K562 (cell line): ENCODE data around the gene PDE4D. TPM values are rescaled to one million over a fixed set of nuclear protein-coding genes. Genes with fewer than 3 reads are reported as not detected.

Experiments
- ATAC-seq: fragments of 200-7000 bp; cut with Tn5 transposase; 3 replicates; pipeline ENCODE4 v1.9.1; 2020; ENCODE audit warnings: moderate library complexity
- BruUV-seq: library from RNA; stranded (reverse); fragments of 400-500 nt; replicated peaks from 2 replicates; lab custom pipeline; 2021; lab: Mats Ljungman, UMichigan
- CTCF ChIA-PET: fragments of 300-600 bp; formaldehyde crosslinking; extraction: SDS; loops from one replicate; lab custom pipeline; 2021; ENCODE audit warnings: low intra/inter-chr PET ratio; lab: Yijun Ruan, JAX
- POLR2A ChIA-PET: fragments of 300-600, 350-650 bp; sonication (Branson Sonifier 250); formaldehyde crosslinking; extraction: SDS; loops from one replicate; lab custom pipeline; 2021; ENCODE audit warnings: antibody characterized with exemption, inconsistent platforms; lab: Yijun Ruan, JAX
- DNase-seq, 4 experiments: peaks; one replicate each; pipeline versions ENCODE4 v3.0.0 to v3.0.0-alpha.2; 2011 to 2018; ENCODE audit warnings: low spot score in 3 of 4, mixed read lengths in 3 of 4; ENCODE audit errors: extremely low read depth in 1 of 4
- FAIRE-seq: peaks from 2 replicates; lab custom pipeline; 2011; peaks lifted over from hg19 to GRCh38; lab: Jason Lieb, UNC
- H2AFZ ChIP-seq: 2 replicates; pipeline ENCODE4 v1.6.0; 2011; ENCODE audit warnings: low read depth, low read length, control low read depth, inconsistent platforms
- H3K27ac ChIP-seq: fragments of 200-600 bp; 3 replicates; pipeline ENCODE4 v1.8.0; 2011; ENCODE audit warnings: low read depth, mild to moderate bottlenecking, control low read depth, inconsistent platforms, low read length, moderate library complexity, mixed read lengths; ENCODE audit errors: extremely low read depth
- H3K27me3 ChIP-seq, 2 experiments: fragments of 300-600 bp in 1 of 2; 2 replicates in 1 of 2; 3 replicates in 1 of 2; pipeline versions ENCODE4 v1.6.0 to v1.8.0; 2011; ENCODE audit warnings: inconsistent platforms in 2 of 2, low read length in 2 of 2, mild to moderate bottlenecking in 1 of 2, mixed read lengths in 1 of 2, moderate library complexity in 1 of 2; ENCODE audit not compliant: control insufficient read depth in 2 of 2, insufficient read depth in 2 of 2
- H3K36me3 ChIP-seq: fragments of 300-600 bp; 3 replicates; pipeline ENCODE4 v1.8.0; 2011; ENCODE audit warnings: mild to moderate bottlenecking, low read length, inconsistent platforms; ENCODE audit not compliant: control insufficient read depth, insufficient read depth
- H3K4me1 ChIP-seq, 2 experiments: fragments of 200-600 bp in 1 of 2; replicated peaks in 1 of 2; 2 replicates in 1 of 2; 3 replicates in 1 of 2; pipeline versions ENCODE4 v1.5.1 to v1.8.0; 2011; ENCODE audit warnings: inconsistent platforms in 2 of 2, low read length in 2 of 2, mild to moderate bottlenecking in 1 of 2, mixed read lengths in 1 of 2, moderate library complexity in 1 of 2; ENCODE audit not compliant: control insufficient read depth in 2 of 2, insufficient read depth in 2 of 2
- H3K4me2 ChIP-seq: 2 replicates; pipeline ENCODE4 v1.6.1; 2011; ENCODE audit warnings: low read length, control low read depth, inconsistent platforms, mixed read lengths; ENCODE audit not compliant: insufficient read depth
- H3K4me3 ChIP-seq: fragments of 200-600 bp; sonication (generic), shearing (Covaris generic); 2 replicates; pipeline ENCODE4 v1.5.1; 2016; ENCODE audit warnings: control low read depth, inconsistent platforms
- H3K79me2 ChIP-seq: fragments of 200-600 bp; 3 replicates; pipeline ENCODE4 v1.8.0; 2011; ENCODE audit warnings: low read length, inconsistent platforms; ENCODE audit not compliant: control insufficient read depth, insufficient read depth
- H3K9ac ChIP-seq, 2 experiments: 2 replicates each; pipeline versions ENCODE4 v1.6.0 to v1.6.1; 2011; ENCODE audit warnings: low read depth in 2 of 2, low read length in 2 of 2, control low read depth in 1 of 2, inconsistent platforms in 1 of 2, mild to moderate bottlenecking in 1 of 2, mixed read lengths in 1 of 2; ENCODE audit not compliant: insufficient read depth in 1 of 2
- H3K9me1 ChIP-seq: one replicate; pipeline ENCODE4 v1.6.0; 2011; ENCODE audit warnings: inconsistent platforms, mild to moderate bottlenecking, low read length, moderate library complexity; ENCODE audit not compliant: control insufficient read depth, insufficient read depth
- H3K9me3 ChIP-seq: replicated peaks from 2 replicates; pipeline ENCODE4 v1.5.1; 2011; ENCODE audit warnings: low read depth, low read length, inconsistent platforms; ENCODE audit not compliant: control insufficient read depth, insufficient read depth
- H4K20me1 ChIP-seq: replicated peaks from 2 replicates; pipeline ENCODE4 v1.6.1; 2011; ENCODE audit warnings: low read length, inconsistent platforms, mixed read lengths; ENCODE audit not compliant: control insufficient read depth, insufficient read depth
- BRD4 ChIP-seq: fragments of 200-600 bp; sonication (generic); IDR thresholded peaks from 2 replicates; pipeline ENCODE4 v1.6.1; 2017; ENCODE audit warnings: inconsistent platforms
- CBFB ChIP-seq: sonication (generic); formaldehyde crosslinking; IDR thresholded peaks from 2 replicates; pipeline ENCODE4 v1.4.0; 2020; ENCODE audit warnings: mild to moderate bottlenecking, missing genetic modification reagents
- CBX2 ChIP-seq: fragments of 200-600 bp; sonication (generic); IDR thresholded peaks from one replicate; pipeline ENCODE4 v1.6.1; 2012; ENCODE audit warnings: mild to moderate bottlenecking, low read length, inconsistent platforms; ENCODE audit not compliant: insufficient read depth, poor library complexity, severe bottlenecking
- E2F8 ChIP-seq: fragments of 450-650 bp; IDR thresholded peaks from 2 replicates; pipeline ENCODE4 v1.7.1; 2018; ENCODE audit warnings: mild to moderate bottlenecking, low read depth; ENCODE audit not compliant: partially characterized antibody
- HDAC6 ChIP-seq: IDR thresholded peaks from 2 replicates; pipeline ENCODE4 v1.6.1; 2012; ENCODE audit warnings: low read depth, mild to moderate bottlenecking, control low read depth, inconsistent platforms, low read length, moderate library complexity
- JUNB ChIP-seq: fragments of 450-650 bp; formaldehyde crosslinking; conservative IDR thresholded peaks from 2 replicates; pipeline ENCODE4 v1.4.0; 2020; ENCODE audit warnings: mild to moderate bottlenecking
- SFPQ ChIP-seq: fragments of 200-400 bp; formaldehyde crosslinking; IDR thresholded peaks from 2 replicates; pipeline ENCODE4 v1.6.1; 2017; ENCODE audit warnings: mild to moderate bottlenecking, low read depth, low read length, moderate library complexity
- SMAD2 ChIP-seq: fragments of 150-350 bp; IDR thresholded peaks from 2 replicates; pipeline ENCODE4 v1.6.1; 2014; ENCODE audit warnings: low read depth, mild to moderate bottlenecking, low read length
- ZBTB49 ChIP-seq: sonication (generic); formaldehyde crosslinking; IDR thresholded peaks from 2 replicates; pipeline ENCODE4 v1.8.0; 2022; ENCODE audit warnings: missing genetic modification reagents, mild to moderate bottlenecking, borderline replicate concordance
- ZNF165 ChIP-seq: fragments of 250-450 bp; sonication (Bioruptor Pico); IDR thresholded peaks from 2 replicates; pipeline ENCODE4 v1.4.0; 2020; ENCODE audit warnings: borderline replicate concordance
- ZNF253 ChIP-seq: fragments of 250-450 bp; sonication (Bioruptor Pico); conservative IDR thresholded peaks from 2 replicates; pipeline ENCODE4 v1.6.1; 2021; ENCODE audit warnings: mild to moderate bottlenecking
- ZNF311 ChIP-seq: fragments of 250-450 bp; sonication (Bioruptor Pico); IDR thresholded peaks from 2 replicates; pipeline ENCODE4 v1.4.0; 2020; ENCODE audit warnings: mild to moderate bottlenecking, moderate library complexity
- ZNF436 ChIP-seq: fragments of 250-450, 450-650 bp; sonication (Bioruptor Pico); formaldehyde crosslinking; IDR thresholded peaks from 2 replicates; pipeline ENCODE4 v1.7.0; 2020; ENCODE audit warnings: mild to moderate bottlenecking
- ZNF511 ChIP-seq: sonication (generic); formaldehyde crosslinking; IDR thresholded peaks from 2 replicates; pipeline ENCODE4 v1.8.0; 2022; ENCODE audit warnings: mild to moderate bottlenecking, missing genetic modification reagents
- WGBS: fragments of 100-300 bp; shearing (Covaris generic); methylation state at CpG from one replicate; pipeline ENCODE4 v1.1.6; 2016; ENCODE audit warnings: low coverage, mixed read lengths; ENCODE audit not compliant: insufficient coverage; ENCODE audit errors: missing lambda C conversion rate; 5-methylcytosine and 5-hydroxymethylcytosine counted together
- in situ Hi-C: fragments of 300-500 bp; cut with MboI; formaldehyde crosslinking; loops from 4 replicates; pipeline ENCODE4 v1.15.0; 2018; ENCODE audit warnings: inconsistent platforms, mixed read lengths
- intact Hi-C: fragments of 100-400 bp; cut with micrococcal nuclease; formaldehyde crosslinking; loops from 2 replicates; pipeline ENCODE4 v1.14.2; 2022
- polyA plus RNA-seq, 8 experiments: library from polyadenylated mRNA; depleted of rRNA in 4 of 8; stranded (reverse) in 5 of 8; unstranded in 3 of 8; fragments of >200 nt; fragmentation: Nextera tagmentation in 2 of 8; fragmentation: Illumina TruSeq in 1 of 8; extraction: Ambion mirVana in 2 of 8; extraction: Trizol in 1 of 8; gene quantifications; 2 replicates each; pipeline versions ENCODE4 v1.2.1 to v1.2.3, GENCODE V29; 2011 to 2014; ENCODE audit warnings: inconsistent platforms in 1 of 8, missing spikeins in 1 of 8
- total RNA-seq, 7 experiments: library from RNA; depleted of rRNA in 6 of 7; stranded (reverse); fragments of >200 nt in 6 of 7; fragmentation: Illumina TruSeq in 2 of 7; extraction: Trizol in 2 of 7; gene quantifications; 2 replicates each; pipeline versions ENCODE4 v1.2.1 to v1.2.3, GENCODE V29; 2011 to 2021; ENCODE audit warnings: low replicate concordance in 1 of 7

Gene PDE4D
- total and polyA plus RNA-seq, 9 of the 15 experiments (the other 6 are each of a cell fraction or from before 2014, with no cell fraction given), result 0.04 to 0.46 (median 0.13) TPM

- in situ Hi-C loops (no loop called here), intact Hi-C loops (no loop called here)
- CTCF ChIA-PET, result no interaction called here
- Histone ChIP-seq H4K20me1 (no peaks in the 10 kb centered on the region), H3K79me2 (no peaks in the 10 kb centered on the region), H3K4me2 (no peak overlapping the region), H3K27me3 (no peaks in the 10 kb centered on the region), H3K27ac (no peak overlapping the region), H3K9me3 (no peaks in the 10 kb centered on the region), H2AFZ (no peak overlapping the region), H3K4me1 (no peaks in the 10 kb centered on the region), H3K9me1 (no peaks in the 10 kb centered on the region), H3K36me3 (no peaks in the 10 kb centered on the region), H3K4me3 (no peak overlapping the region), H3K9ac (no peak overlapping the region)
- WGBS, result 4% methylated on average over 2 of the region's 2 CpGs
- no TSS peak for BruUV-seq
- no peak for FAIRE-seq
- no peak for ATAC-seq
- POLR2A ChIA-PET, result no interaction called here
- no peak for DNase-seq
- TF ChIP-seq E2F8 (no peak), ZNF311 (no peak), BRD4 (no peak), CBFB (no peak), HDAC6 (no peak), ZBTB49 (CRISPR knock-in tag) (no peak), JUNB (CRISPR knock-in tag) (no peak), SMAD2 (no peak), SFPQ (no peak), ZNF511 (CRISPR knock-in tag) (no peak), ZNF165 (CRISPR knock-in tag) (no peak), ZNF253 (CRISPR knock-in tag) (no peak), ZNF436 (CRISPR knock-in tag) (no peak), CBX2 (no peak)
Measured at GRCh38 chr5:59598547-59598874, 295.0 kb downstream of the PDE4D start.
